ENCODE results near the gene RAPSN. TPM values are rescaled to one million over a fixed set of nuclear protein-coding genes. Genes with fewer than 3 reads are reported as not detected.

RAPSN gene
- total and polyA plus RNA-seq, 2 donors (not counting 1 experiment from before 2014, with no cell fraction given), result 0.17 TPM; not detected in 1

GRCh38 chr11:47478651-47479329 is 29.9 kb upstream of the RAPSN start:
- DNase-seq (ENCODE audit: low read depth in 2 of 2), result no peak

DNA sequence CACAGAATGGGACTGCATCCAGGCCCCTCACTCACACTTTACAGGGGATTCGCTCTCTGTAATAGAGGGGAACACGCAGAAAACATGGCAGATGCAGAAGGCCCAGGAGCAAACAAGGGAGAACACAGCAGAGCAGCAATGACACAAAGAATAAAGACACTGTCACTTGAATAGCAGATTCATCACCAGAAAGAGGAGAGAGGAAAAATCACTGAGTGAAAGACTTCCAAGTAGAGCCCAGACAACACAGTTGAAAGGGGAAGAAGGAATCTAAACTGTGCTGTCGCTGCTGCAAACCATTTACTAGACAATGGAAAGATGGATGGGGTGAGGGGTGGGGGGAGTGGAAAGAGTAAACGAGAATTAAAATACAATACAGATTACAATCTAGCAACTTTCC is 28.8 kb upstream of the RAPSN start:
- Histone ChIP-seq H3K4me1 (ENCODE audit: control insufficient read depth, extremely low read depth, insufficient read depth, low read length) (peaks cover 3% of the 10 kb centered on the region), H3K27me3 (ENCODE audit: control insufficient read depth, insufficient read depth, low read length) (no peaks in the 10 kb centered on the region), H3K9me3 (ENCODE audit: control insufficient read depth, insufficient read depth, low read depth, low read length) (no peaks in the 10 kb centered on the region), H3K79me2 (ENCODE audit: control insufficient read depth, insufficient read depth, low read length) (peaks cover 5% of the 10 kb centered on the region), H3K27ac (ENCODE audit: insufficient read depth, low read length) (no peak overlapping the region), H4K20me1 (ENCODE audit: control insufficient read depth, extremely low read depth, insufficient read depth, low read length) (no peaks in the 10 kb centered on the region), H3K36me3 (ENCODE audit: control insufficient read depth, insufficient read depth, low read length) (peaks cover 14% of the 10 kb centered on the region), H3K4me3 (replicated peaks in 1 of 4; ENCODE audit: control extremely low read depth in 1 of 4, insufficient read depth in 1 of 4, low read depth in 3 of 4, low read length in 4 of 4) (no peak overlapping the region), H2AFZ (ENCODE audit: low read length) (no peak overlapping the region), H3K9ac (ENCODE audit: insufficient read depth, low read length) (no peak overlapping the region), H3K4me2 (ENCODE audit: extremely low read depth, insufficient read depth, low read length) (no peak overlapping the region)
- no peak for DNase-seq (ENCODE audit: low read depth in 2 of 2)
- TF ChIP-seq, protein P1, sequence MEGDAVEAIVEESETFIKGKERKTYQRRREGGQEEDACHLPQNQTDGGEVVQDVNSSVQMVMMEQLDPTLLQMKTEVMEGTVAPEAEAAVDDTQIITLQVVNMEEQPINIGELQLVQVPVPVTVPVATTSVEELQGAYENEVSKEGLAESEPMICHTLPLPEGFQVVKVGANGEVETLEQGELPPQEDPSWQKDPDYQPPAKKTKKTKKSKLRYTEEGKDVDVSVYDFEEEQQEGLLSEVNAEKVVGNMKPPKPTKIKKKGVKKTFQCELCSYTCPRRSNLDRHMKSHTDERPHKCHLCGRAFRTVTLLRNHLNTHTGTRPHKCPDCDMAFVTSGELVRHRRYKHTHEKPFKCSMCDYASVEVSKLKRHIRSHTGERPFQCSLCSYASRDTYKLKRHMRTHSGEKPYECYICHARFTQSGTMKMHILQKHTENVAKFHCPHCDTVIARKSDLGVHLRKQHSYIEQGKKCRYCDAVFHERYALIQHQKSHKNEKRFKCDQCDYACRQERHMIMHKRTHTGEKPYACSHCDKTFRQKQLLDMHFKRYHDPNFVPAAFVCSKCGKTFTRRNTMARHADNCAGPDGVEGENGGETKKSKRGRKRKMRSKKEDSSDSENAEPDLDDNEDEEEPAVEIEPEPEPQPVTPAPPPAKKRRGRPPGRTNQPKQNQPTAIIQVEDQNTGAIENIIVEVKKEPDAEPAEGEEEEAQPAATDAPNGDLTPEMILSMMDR (conservative IDR thresholded peaks at IDR 0.05 in 1 of 2, IDR thresholded peaks at IDR 0.05 in 1 of 2; ENCODE audit: low read depth in 1 of 2, low read length in 2 of 2), result no peak
- no peak for TF ChIP-seq EZH2 (IDR thresholded peaks at IDR 0.05; ENCODE audit: low read length, missing control alignments)

More at GRCh38 chr11:47478651-47479329, 29.9 kb upstream of the RAPSN start:
- Histone ChIP-seq H2AFZ (ENCODE audit: low read length) (no peak overlapping the region), H3K27me3 (ENCODE audit: control insufficient read depth, insufficient read depth, low read length) (no peaks in the 10 kb centered on the region), H3K79me2 (ENCODE audit: control insufficient read depth, insufficient read depth, low read length) (peaks cover 5% of the 10 kb centered on the region), H3K9ac (ENCODE audit: insufficient read depth, low read length) (no peak overlapping the region), H3K4me1 (ENCODE audit: control insufficient read depth, extremely low read depth, insufficient read depth, low read length) (peaks cover 3% of the 10 kb centered on the region), H4K20me1 (ENCODE audit: control insufficient read depth, extremely low read depth, insufficient read depth, low read length) (no peaks in the 10 kb centered on the region), H3K36me3 (ENCODE audit: control insufficient read depth, insufficient read depth, low read length) (peaks cover 16% of the 10 kb centered on the region), H3K4me3 (replicated peaks in 1 of 4; ENCODE audit: control extremely low read depth in 1 of 4, insufficient read depth in 1 of 4, low read depth in 3 of 4, low read length in 4 of 4) (no peak overlapping the region), H3K9me3 (ENCODE audit: control insufficient read depth, insufficient read depth, low read depth, low read length) (no peaks in the 10 kb centered on the region), H3K27ac (ENCODE audit: insufficient read depth, low read length) (no peak overlapping the region), H3K4me2 (ENCODE audit: extremely low read depth, insufficient read depth, low read length) (no peak overlapping the region)
- TF ChIP-seq, protein P1 (conservative IDR thresholded peaks at IDR 0.05 in 1 of 2, IDR thresholded peaks at IDR 0.05 in 1 of 2; ENCODE audit: low read depth in 1 of 2, low read length in 2 of 2), result no peak
- no peak for TF ChIP-seq EZH2 (IDR thresholded peaks at IDR 0.05; ENCODE audit: low read length, missing control alignments)

- no peaks in the 10 kb centered on the region for H3K9me3 ChIP-seq (ENCODE audit: control insufficient read depth, insufficient read depth, low read depth, low read length)
- H3K36me3 ChIP-seq (ENCODE audit: control insufficient read depth, insufficient read depth, low read length), result peaks cover 15% of the 10 kb centered on the region
- no peak for TF ChIP-seq EZH2 (IDR thresholded peaks at IDR 0.05; ENCODE audit: low read length, missing control alignments)
- TF ChIP-seq, protein P1 (conservative IDR thresholded peaks at IDR 0.05 in 1 of 2, IDR thresholded peaks at IDR 0.05 in 1 of 2; ENCODE audit: low read depth in 1 of 2, low read length in 2 of 2), result no peak
- H2AFZ ChIP-seq (ENCODE audit: low read length), result no peak overlapping the region
- H3K4me2 ChIP-seq (ENCODE audit: extremely low read depth, insufficient read depth, low read length), result peak overlapping the region; percentile 40
- no peak overlapping the region for H3K4me3 ChIP-seq (replicated peaks in 1 of 4; ENCODE audit: control extremely low read depth in 1 of 4, insufficient read depth in 1 of 4, low read depth in 3 of 4, low read length in 4 of 4)
- no peaks in the 10 kb centered on the region for H3K27me3 ChIP-seq (ENCODE audit: control insufficient read depth, insufficient read depth, low read length)
- H3K27ac ChIP-seq (ENCODE audit: insufficient read depth, low read length), result no peak overlapping the region
- DNase-seq (ENCODE audit: low read depth in 2 of 2), result peak in 1 of 2 donors; percentile 73
- peaks cover 3% of the 10 kb centered on the region for H3K4me1 ChIP-seq (ENCODE audit: control insufficient read depth, extremely low read depth, insufficient read depth, low read length)
- no peaks in the 10 kb centered on the region for H4K20me1 ChIP-seq (ENCODE audit: control insufficient read depth, extremely low read depth, insufficient read depth, low read length)
- H3K79me2 ChIP-seq (ENCODE audit: control insufficient read depth, insufficient read depth, low read length), result peaks cover 5% of the 10 kb centered on the region
- H3K9ac ChIP-seq (ENCODE audit: insufficient read depth, low read length), result no peak overlapping the region
These were observed 28.4 kb upstream of the RAPSN start for GRCh38 chr11:47477323-47477722.

All from fibroblast of lung (primary cell).